Measurements from ENCODE around the gene ANHX. TPM values are rescaled to one million over a fixed set of nuclear protein-coding genes. Genes with fewer than 3 reads are reported as not detected.

The ANHX gene
- total and polyA plus RNA-seq, 4 donors, result not detected

- TF ChIP-seq, protein P1, sequence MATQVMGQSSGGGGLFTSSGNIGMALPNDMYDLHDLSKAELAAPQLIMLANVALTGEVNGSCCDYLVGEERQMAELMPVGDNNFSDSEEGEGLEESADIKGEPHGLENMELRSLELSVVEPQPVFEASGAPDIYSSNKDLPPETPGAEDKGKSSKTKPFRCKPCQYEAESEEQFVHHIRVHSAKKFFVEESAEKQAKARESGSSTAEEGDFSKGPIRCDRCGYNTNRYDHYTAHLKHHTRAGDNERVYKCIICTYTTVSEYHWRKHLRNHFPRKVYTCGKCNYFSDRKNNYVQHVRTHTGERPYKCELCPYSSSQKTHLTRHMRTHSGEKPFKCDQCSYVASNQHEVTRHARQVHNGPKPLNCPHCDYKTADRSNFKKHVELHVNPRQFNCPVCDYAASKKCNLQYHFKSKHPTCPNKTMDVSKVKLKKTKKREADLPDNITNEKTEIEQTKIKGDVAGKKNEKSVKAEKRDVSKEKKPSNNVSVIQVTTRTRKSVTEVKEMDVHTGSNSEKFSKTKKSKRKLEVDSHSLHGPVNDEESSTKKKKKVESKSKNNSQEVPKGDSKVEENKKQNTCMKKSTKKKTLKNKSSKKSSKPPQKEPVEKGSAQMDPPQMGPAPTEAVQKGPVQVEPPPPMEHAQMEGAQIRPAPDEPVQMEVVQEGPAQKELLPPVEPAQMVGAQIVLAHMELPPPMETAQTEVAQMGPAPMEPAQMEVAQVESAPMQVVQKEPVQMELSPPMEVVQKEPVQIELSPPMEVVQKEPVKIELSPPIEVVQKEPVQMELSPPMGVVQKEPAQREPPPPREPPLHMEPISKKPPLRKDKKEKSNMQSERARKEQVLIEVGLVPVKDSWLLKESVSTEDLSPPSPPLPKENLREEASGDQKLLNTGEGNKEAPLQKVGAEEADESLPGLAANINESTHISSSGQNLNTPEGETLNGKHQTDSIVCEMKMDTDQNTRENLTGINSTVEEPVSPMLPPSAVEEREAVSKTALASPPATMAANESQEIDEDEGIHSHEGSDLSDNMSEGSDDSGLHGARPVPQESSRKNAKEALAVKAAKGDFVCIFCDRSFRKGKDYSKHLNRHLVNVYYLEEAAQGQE (IDR thresholded peaks at IDR 0.05), result no peak
- TF ChIP-seq HNF4A (conservative IDR thresholded peaks at IDR 0.05), result no peak
- TF ChIP-seq TAF1 (conservative IDR thresholded peaks at IDR 0.05), result no peak
- TF ChIP-seq JUND (IDR thresholded peaks at IDR 0.05), result no peak
- no peak for TF ChIP-seq RAD21 (IDR thresholded peaks at IDR 0.05)
- no peak for TF ChIP-seq ZBTB33 (IDR thresholded peaks at IDR 0.05)
Measured at GRCh38 chr12:133233993-133234564, 1.6 kb downstream of the ANHX start (continued).

GRCh38 chr12:133233006-133233405 is 2.7 kb downstream of the ANHX start:
- Histone ChIP-seq H3K36me3 (ENCODE audit: control insufficient read depth in 4 of 4, insufficient read depth in 3 of 4, low read depth in 1 of 4, low read length in 3 of 4) (no peaks in the 10 kb centered on the region), H3K9me3 (ENCODE audit: control insufficient read depth in 4 of 4, low read length in 3 of 4) (peaks cover 18 to 37% (median 26%) of the 10 kb centered on the region in 4 donors), H3K27ac (ENCODE audit: low read depth in 1 of 2, low read length in 2 of 2) (no peak overlapping the region), H3K9ac (ENCODE audit: low read depth in 1 of 2, low read length in 2 of 2) (no peak overlapping the region), H3K4me1 (ENCODE audit: control insufficient read depth in 4 of 4, insufficient read depth in 4 of 4, low read length in 3 of 4) (no peaks in the 10 kb centered on the region), H3K4me3 (ENCODE audit: low read depth in 1 of 3, low read length in 3 of 3) (no peak overlapping the region), H3K27me3 (ENCODE audit: control insufficient read depth in 4 of 4, insufficient read depth in 4 of 4, low read length in 3 of 4) (no peaks in the 10 kb centered on the region)
- TF ChIP-seq FOXA1 (IDR thresholded peaks at IDR 0.05), result no peak
- TF ChIP-seq, protein P1 (IDR thresholded peaks at IDR 0.05), result no peak
- TF ChIP-seq, protein P2, sequence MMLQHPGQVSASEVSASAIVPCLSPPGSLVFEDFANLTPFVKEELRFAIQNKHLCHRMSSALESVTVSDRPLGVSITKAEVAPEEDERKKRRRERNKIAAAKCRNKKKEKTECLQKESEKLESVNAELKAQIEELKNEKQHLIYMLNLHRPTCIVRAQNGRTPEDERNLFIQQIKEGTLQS (IDR thresholded peaks at IDR 0.05), result no peak
- no peak for TF ChIP-seq RAD21 (IDR thresholded peaks at IDR 0.05)
- no peak for TF ChIP-seq ZBTB33 (IDR thresholded peaks at IDR 0.05)
- no peak for TF ChIP-seq RXRA (IDR thresholded peaks at IDR 0.05)
- TF ChIP-seq, protein P3, sequence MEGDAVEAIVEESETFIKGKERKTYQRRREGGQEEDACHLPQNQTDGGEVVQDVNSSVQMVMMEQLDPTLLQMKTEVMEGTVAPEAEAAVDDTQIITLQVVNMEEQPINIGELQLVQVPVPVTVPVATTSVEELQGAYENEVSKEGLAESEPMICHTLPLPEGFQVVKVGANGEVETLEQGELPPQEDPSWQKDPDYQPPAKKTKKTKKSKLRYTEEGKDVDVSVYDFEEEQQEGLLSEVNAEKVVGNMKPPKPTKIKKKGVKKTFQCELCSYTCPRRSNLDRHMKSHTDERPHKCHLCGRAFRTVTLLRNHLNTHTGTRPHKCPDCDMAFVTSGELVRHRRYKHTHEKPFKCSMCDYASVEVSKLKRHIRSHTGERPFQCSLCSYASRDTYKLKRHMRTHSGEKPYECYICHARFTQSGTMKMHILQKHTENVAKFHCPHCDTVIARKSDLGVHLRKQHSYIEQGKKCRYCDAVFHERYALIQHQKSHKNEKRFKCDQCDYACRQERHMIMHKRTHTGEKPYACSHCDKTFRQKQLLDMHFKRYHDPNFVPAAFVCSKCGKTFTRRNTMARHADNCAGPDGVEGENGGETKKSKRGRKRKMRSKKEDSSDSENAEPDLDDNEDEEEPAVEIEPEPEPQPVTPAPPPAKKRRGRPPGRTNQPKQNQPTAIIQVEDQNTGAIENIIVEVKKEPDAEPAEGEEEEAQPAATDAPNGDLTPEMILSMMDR (IDR thresholded peaks at IDR 0.05; ENCODE audit: low read depth, low read length, missing input control), result no peak
- no peak for TF ChIP-seq TAF1 (conservative IDR thresholded peaks at IDR 0.05)
- no peak for DNase-seq (ENCODE audit: low spot score)
- 75% methylated on average over 6 of the region's 6 CpGs for WGBS

Data from liver (tissue), 9 donors.